Measurements from ENCODE around the gene HERC4. TPM values are rescaled to one million over a fixed set of nuclear protein-coding genes. Genes with fewer than 3 reads are reported as not detected.
"Not testable (repeated sequence)": the region's sequence is repeated elsewhere in the genome, so short reads cannot be mapped to it uniquely, and the experiment has no call there.

Gene HERC4
- total RNA-seq, 1 donor from 2014 or later: 15.0 TPM

DNA sequence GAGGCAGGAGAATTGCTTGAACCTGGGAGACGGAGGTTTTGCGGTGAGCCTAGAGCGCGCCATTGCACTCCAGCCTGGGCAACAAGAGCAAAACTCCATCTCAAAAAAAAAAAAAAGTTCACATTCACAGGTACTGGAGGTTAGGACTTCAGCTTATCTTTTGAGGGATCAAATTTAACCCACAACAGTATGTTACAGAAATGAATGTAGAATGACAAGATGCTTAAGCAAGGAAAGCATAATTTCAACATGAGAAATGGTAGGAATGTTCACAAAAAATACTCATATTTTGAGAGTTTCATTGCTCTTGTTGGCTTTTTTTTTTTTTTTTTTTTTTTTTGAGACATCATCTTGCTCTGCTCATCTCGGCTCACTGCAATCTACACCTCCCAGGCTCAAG is 1.9 kb upstream of the HERC4 start:
- TF ChIP-seq, protein P1, sequence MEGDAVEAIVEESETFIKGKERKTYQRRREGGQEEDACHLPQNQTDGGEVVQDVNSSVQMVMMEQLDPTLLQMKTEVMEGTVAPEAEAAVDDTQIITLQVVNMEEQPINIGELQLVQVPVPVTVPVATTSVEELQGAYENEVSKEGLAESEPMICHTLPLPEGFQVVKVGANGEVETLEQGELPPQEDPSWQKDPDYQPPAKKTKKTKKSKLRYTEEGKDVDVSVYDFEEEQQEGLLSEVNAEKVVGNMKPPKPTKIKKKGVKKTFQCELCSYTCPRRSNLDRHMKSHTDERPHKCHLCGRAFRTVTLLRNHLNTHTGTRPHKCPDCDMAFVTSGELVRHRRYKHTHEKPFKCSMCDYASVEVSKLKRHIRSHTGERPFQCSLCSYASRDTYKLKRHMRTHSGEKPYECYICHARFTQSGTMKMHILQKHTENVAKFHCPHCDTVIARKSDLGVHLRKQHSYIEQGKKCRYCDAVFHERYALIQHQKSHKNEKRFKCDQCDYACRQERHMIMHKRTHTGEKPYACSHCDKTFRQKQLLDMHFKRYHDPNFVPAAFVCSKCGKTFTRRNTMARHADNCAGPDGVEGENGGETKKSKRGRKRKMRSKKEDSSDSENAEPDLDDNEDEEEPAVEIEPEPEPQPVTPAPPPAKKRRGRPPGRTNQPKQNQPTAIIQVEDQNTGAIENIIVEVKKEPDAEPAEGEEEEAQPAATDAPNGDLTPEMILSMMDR (IDR thresholded peaks at IDR 0.05): no peak
- H3K27me3 ChIP-seq: no peaks in the 10 kb centered on the region
- no peak for DNase-seq (ENCODE audit: low spot score in 2 of 2)
- no peaks in the 10 kb centered on the region for H3K9me3 ChIP-seq
- H3K4me3 ChIP-seq: no peak overlapping the region
- H3K27ac ChIP-seq: no peak overlapping the region
- intact Hi-C loops (cut with DNase I): loop anchor here (5.0 kb wide), 3 partner anchors 315 to 825 kb away; partner anchors contain the start of genes DDX50 and SLC25A16
- H3K4me1 ChIP-seq: peaks cover 0 to 3% of the 10 kb centered on the region in 2 donors
- no peaks in the 10 kb centered on the region for H3K36me3 ChIP-seq

- not testable (repeated sequence) for H3K27ac ChIP-seq; H3K4me1 ChIP-seq; DNase-seq (ENCODE audit: low spot score in 2 of 2); H3K4me3 ChIP-seq; H3K9me3 ChIP-seq; H3K27me3 ChIP-seq; H3K36me3 ChIP-seq
- intact Hi-C loops (cut with DNase I): loop anchor here (5.0 kb wide), 3 partner anchors 314 to 826 kb away; partner anchors contain the start of genes DDX50 and SLC25A16
These were observed 998 bp upstream of the HERC4 start for GRCh38 chr10:68076081-68076480.

DNA sequence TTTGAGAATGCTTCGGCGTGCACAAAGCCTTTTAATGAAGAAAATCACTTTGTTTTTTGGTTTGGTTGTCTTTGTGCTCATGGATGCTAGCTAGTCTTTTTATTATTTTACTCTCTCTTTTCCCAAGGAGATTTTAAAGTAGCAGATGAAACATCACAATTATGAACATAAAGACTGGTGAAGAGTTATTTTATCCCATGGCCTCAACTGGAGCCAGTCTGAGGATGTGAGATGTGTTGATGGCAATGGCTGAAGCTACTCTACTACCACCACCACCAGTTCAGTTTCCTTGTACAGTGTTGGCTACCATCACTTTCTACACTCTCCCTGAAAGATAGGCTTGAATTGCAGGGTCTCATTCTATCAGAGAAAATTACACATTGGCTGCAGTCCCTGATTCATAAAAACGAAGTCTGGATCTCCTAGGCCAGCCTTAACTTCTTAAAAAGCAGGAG is 494 bp upstream of the HERC4 start:
- intact Hi-C loops (cut with DNase I): loop anchor here (2.0 to 5.0 kb wide), 7 partner anchors 79 to 827 kb away; partner anchors contain the start of genes DDX50, SIRT1 and SLC25A16
- Histone ChIP-seq H3K9me3 (no peaks in the 10 kb centered on the region), H3K27ac (peak overlapping the region; percentile 99 to 100), H3K4me3 (peak overlapping the region; percentile 87 to 99), H3K27me3 (no peaks in the 10 kb centered on the region), H3K4me1 (peaks cover 0 to 6% of the 10 kb centered on the region in 2 donors), H3K36me3 (no peaks in the 10 kb centered on the region)
- TF ChIP-seq, protein P1 (IDR thresholded peaks at IDR 0.05): no peak
- no peak for DNase-seq (ENCODE audit: low spot score in 2 of 2)

DNA sequence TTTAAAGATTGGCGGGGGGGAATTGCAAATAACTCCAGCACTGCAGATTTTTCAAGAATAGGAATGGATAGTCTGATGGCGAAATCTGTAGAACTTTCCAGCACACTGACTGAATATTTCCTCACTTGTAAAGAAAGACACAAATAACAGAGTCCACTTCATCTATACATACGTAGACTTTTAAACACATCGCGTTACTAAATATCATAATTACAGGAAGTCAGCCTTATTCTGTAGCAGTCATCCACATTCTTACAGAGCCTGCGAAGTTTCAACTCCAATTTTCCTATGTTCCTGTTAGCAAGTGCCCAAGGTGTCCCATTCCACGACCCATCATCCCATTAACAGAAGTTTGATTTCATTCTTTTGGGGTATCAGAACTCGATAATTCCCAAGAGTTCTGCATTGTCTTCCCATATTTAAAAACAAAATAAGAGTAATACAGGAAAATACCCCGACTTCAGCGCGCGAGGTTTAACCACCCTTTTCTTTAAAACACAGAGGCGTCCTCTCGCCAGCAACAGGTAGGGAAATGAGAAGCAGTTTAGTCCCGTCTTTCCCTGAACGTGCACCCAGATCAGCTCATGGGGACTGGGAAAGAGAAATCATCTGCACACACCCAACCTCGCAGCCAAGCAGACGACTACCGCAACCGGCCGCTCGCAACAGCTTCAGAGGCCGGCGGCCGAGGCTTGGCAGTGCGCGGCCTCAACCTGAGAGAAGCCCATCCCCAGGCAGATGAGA is 880 bp downstream of the HERC4 start:
- TF ChIP-seq, protein P1 (IDR thresholded peaks at IDR 0.05): no peak
- Histone ChIP-seq H3K27me3 (no peaks in the 10 kb centered on the region), H3K4me1 (peaks cover 0 to 6% of the 10 kb centered on the region in 2 donors), H3K36me3 (peaks cover 5 to 6% of the 10 kb centered on the region in 2 donors), H3K4me3 (peak overlapping the region; percentile 87 to 99), H3K9me3 (no peaks in the 10 kb centered on the region), H3K27ac (peak overlapping the region; percentile 99 to 100)
- no peak for DNase-seq (ENCODE audit: low spot score in 2 of 2)
- intact Hi-C loops (cut with DNase I): loop anchor here (2.0 kb wide), 4 partner anchors 81 to 257 kb away; partner anchors contain the start of gene SIRT1

- peaks cover 0 to 6% of the 10 kb centered on the region in 2 donors for H3K4me1 ChIP-seq
- intact Hi-C loops (cut with DNase I): loop anchor here (2.0 kb wide), 4 partner anchors 81 to 257 kb away; partner anchors contain the start of gene SIRT1
These were observed 1.5 kb downstream of the HERC4 start for GRCh38 chr10:68073631-68074030.

More at GRCh38 chr10:68073631-68074030, 1.5 kb downstream of the HERC4 start:
- no peak overlapping the region for H3K27ac ChIP-seq
- TF ChIP-seq, protein P1 (IDR thresholded peaks at IDR 0.05): no peak
- peak overlapping the region; percentile 87 to 99 for H3K4me3 ChIP-seq
- no peaks in the 10 kb centered on the region for H3K27me3 ChIP-seq
- peaks cover 5 to 6% of the 10 kb centered on the region in 2 donors for H3K36me3 ChIP-seq
- no peaks in the 10 kb centered on the region for H3K9me3 ChIP-seq
- DNase-seq (ENCODE audit: low spot score in 2 of 2): no peak
